B cell (primary cell): Measurements from ENCODE around the gene NFIB.

Experiments used
- CTCF ChIP-seq: fragments of 200-600 bp; IDR thresholded peaks from one replicate; pipeline ENCODE4 v1.8.0; 2022; ENCODE audit warnings: antibody characterized with exemption, mild to moderate bottlenecking
- EZH2 ChIP-seq: IDR thresholded peaks from 2 replicates; pipeline ENCODE4 v1.6.1; 2012; ENCODE audit warnings: borderline replicate concordance, low read depth, mild to moderate bottlenecking, moderate library complexity, low read length; ENCODE audit not compliant: insufficient read depth, poor library complexity, severe bottlenecking

GRCh38 chr9:14153310-14153720, 160.6 kb downstream of the NFIB start:
- TF ChIP-seq CTCF (no peak), EZH2 (no peak)
